Right hindlimb (tissue), 1 donor: ENCODE results near the gene PPM1F.

ENCODE experiments used
- DNase-seq: peaks from one replicate; pipeline ENCODE4 v3.0.0-alpha.2; 2018

Gene PPM1F

DNA sequence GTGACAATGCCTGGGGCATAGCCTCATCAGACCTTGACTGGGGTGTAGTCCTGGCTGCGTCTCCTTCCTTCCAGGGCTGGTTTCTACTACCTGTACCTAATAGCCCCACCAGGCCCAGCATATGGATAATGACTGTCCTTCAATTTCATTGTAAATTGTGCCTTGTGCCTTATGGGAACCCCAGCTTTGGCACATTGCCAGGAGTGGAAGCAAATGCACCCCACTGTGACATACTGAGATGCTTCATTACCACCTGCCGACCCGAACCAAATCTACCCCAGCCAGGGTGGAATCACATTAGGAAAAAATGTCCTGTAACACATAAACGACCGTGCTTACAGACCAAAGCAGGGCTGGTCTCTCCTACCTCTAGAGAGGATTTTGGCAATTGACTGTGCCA, 22.6 kb upstream of the PPM1F start:
- DNase-seq = no peak

DNA sequence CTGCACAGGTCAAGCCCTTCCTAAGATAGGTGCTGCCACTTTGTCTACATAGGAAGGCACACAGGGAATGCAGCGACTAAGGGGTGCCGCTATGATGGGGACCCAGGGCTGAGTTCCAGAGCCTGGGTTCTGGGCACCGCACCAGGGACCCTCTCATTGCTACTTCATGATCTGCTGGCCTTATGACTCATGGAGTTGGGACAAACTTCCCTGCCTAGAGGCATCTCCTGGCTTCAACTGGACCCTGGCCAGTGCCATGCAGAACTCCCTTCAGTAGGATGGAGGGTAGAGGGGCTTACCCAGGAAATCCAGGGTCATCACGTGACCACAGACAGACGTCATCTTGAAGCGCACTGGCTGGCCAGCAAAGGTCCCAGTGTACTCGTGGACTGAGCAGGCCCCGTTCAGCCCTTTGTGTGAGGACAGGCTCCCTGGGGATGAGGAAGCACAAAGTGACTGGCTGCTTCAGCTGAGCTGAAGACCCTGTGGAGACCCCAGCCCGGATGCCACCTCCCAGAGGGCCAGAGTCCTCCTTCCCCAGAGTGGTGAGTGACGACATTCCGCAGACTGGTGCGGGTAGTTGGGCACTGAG, 21.5 kb upstream of the PPM1F start:
- no peak for DNase-seq

DNA sequence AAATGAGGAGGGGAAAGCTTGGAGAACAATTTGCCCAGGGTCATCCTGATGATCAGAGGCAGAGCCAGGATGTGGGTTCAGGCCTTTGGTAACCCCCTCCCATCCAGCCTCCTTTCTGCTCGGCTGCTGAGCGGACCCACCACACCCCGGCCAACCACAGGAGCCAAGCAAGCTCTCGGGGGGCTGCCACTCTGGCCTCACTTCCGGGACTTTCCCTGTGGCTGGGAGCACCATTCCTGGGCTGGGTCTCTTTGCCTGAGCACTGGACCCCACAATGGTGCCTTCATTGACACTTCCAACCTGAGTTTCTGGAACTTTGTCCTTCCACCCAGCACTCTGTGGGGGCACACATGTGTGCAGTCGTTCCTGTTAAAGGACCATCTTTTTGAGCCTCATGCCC, 20.2 kb upstream of the PPM1F start:
- DNase-seq = no peak

DNA sequence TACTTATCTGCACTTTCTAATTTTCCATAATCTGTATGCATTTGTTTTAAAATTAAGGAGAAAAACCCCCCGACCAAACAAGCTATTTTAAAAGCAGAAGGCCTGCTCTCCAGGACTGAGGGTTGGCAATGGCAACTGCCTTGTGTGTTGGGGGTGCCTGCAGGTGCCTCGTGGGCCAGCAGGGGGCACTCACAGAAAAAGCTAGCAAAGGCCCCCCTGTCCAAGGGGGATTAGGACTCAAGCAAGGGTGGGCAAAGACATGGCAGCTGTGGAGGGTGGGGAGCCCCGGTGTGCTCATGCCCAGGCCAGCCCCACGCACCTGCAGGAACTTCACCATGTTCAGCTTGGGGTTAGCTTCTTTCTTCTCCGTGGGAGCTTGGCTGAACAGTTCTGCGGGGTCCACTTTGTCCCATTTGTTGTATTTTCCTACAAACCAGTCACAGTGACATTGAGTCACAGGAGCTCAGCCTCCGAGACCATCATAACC, 19.7 kb upstream of the PPM1F start:
- peak; percentile 51 for DNase-seq

DNA sequence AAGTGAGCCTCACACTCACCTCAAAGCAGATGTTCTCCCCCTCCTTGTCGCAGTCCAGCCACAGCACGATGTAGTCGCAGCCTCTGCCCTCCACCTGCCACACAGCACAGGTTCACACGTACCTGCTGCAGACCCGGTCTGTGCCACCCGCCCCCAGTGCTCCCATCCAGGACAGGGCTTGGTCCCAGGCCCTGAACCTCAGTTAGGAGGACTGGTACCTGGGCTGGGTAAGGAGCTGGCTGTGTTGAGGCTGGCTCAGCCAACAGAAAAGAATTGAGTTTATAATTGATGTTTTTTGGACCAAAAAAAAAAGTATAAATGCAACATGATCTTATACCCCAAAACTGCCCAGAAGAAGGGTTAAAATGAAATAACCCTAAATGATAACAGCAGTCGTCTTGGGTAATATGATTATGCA, 19.2 kb upstream of the PPM1F start:
- peak; percentile 16 for DNase-seq

DNA sequence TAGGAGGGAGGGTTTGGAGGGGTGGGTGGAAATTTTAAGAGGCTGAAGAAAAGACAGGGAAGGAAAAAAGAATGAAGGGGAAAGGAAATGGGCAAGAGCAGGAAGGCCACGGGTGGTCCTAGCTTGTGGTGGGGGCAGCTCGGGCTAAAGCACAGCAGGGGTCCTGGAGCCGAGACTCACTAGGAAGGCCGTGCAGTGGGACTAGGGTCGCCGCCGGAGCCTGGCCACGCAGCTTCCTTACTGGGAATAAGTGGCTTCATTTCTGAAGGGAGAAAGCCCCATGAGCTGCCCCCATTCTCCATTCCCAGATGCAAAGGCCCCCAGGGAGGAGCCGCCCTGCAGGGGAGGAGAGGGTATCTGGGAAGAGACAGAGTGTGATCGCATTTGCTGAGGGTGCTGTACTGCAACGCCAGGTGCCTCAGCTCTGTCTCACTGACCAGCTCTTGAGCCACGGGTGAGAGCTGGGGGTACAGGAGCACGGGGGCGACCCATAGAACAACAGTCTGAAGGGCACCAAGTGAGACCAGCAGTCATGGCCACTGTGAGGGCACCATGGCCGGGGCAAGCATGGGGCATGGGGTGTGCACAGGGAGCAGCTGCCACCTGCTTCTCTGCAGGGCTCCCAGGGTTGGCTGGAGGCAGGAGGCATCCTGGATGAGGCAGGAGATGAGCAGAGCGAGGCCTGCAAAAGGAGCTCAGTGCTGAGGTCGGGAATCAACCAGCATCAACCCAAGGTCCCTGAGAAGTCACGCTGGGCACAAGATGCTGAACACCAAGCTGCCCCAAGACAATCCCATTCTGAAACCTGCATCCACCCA, 18.4 kb upstream of the PPM1F start:
- DNase-seq = no peak

DNA sequence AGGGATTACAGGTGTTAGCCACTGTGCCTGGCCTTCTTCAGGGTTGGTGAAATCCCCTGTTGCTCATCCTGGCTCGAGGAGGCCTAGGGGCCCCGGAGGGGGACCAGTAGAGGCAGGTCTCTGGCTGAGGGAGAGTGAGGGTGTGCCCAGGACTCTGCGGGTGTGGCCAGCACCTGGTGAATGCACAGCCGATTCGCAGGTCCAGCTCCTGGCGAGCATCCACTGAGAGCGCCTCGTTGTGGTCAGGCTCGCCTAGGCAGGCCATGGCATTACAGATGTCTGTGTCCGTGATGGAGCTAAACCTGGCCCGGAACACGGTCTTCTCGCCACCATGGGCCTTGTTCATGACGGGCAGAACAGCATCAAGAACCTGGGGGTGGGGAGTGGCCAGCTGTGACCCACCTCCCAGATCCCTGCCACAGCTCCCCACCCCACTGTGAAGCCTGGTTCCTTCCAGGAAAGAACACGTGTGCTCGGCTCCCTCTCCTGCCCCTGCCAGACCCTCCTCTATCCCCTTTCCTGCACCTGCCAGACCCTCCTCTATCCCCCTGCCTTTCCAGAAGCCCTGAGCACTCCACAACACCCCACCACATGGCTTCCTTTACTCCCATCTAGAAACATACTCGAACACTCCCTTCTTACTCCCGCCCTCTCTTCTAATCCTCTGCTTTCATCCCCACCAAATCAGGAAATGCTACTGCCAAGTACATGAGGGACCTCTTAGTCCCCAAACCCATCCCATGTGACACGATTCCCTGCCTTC, 17.6 kb upstream of the PPM1F start:
- no peak for DNase-seq

DNA sequence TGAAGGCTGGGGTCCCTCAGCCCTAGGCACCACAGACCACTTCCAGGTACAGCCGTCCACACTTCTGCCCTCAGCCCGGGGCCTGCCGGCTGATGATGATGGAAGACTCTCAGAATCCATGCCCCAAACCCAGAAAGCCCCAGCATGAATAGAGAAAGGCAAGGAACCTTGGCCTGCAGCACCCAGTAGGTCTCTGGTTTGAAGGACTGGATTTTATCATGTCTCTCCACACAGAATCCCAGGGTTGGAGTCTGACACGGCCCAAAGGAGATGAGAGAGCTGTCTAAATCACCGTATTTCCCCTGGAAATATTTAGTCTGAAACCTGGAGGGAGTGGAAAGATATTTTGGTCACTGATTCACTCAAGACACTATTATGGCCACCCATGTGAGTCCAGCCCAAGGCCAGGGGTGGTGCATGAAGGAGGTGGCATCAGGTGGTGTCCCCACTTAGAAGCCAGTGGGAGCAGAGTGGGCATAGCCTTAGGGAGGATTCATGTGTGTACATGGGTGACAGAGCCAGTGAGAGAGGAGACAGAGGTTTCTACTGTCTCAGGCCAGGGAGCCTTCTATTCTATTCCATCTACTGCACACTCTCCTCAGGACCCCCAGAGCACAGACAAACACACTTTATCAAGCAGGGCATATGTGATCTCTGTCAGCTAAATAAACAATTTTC, 15.9 kb upstream of the PPM1F start:
- no peak for DNase-seq

DNA sequence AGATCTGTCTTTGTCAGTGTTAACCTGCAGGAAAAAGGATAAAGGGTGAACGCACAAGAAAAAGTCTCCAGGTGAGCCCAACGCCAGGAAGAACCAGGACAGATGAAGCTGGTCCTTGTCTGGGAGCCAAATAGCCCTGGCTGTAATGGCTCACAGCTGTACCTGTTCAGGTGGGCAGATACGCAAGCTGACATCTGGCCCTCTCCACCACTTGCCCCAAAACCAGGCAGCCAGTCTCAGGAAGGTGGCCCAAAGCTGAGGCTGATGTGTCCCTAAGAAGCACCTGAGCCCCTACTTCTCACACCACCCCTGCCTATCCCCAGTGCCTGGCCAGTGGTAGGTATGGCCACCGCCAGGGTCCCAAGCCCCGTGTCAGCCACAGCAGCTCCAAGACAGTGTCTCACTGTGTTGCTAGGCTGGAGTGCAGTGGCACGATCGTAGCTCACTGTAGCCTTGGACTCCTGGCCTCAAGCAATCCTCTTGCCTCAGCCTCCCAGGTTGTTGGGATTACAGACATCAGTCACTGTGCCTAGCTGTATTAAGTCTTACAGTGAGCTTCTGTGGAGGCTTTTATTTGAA, 15.1 kb upstream of the PPM1F start:
- no peak for DNase-seq

DNA sequence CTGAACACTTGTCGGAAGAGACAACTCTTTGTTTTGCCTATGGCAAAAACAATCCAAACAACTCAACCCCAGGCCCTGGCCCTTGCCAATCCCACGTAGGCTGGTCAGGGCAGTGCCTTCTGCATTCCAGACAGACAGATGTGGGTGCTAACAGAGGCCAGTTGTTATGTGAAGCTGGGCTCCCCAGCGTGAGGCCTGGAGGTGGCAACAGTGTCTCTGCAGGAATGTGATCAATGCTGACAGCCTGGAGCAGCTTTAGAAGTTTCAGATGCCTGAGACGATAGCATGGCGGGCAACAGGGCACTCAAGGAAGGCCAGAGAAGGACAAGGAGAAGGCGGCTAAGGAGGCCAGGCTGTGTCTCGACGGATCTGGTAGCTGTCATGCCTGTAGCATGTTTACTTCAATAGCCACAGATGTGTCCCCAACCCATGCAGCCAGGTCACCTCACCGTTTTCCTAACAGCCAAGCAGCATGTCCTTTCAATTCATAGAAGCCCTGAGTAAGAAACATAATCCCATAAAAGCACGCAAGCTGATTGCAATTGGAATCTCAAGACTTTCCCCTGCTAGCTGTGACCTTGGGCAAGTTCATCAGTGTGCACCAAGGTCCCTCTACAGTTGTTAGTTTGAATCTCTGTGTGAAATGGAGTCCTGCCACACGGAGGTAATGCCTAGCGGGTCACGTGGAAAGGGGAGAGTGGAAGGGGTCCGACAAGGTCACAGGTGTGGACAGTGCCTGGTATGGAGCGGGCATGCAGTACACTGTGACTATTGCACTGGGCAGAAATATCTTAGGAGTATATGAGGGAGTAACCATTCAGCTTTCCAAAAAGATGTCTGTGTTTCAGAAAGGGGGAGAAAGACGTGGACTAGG, 14.2 kb upstream of the PPM1F start:
- no peak for DNase-seq

DNA sequence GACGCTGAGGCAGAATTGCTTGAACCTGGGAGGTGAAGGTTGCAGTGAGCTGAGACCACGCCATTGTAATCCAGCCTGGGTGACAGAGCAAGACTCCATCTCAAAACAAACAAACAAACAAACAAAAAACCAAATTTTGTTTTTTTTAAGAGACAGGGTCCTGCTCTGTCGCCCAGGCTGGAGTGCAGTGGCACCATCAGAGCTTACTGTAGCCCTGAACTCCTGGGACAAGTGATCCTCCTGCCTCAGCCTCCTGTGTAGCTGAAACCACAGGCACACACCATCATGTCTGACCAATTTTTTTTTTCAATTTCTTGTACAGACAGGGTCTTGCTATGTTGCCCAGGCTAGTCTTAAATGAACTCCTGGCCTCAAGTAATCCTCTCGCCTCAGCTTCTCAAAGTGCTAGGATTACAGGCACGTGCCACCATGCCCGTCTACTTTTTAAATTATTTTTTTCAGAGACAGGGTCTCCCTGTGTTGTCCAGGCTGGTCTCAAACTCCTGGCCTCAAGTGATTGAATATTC, 13.2 kb upstream of the PPM1F start:
- no peak for DNase-seq

DNA sequence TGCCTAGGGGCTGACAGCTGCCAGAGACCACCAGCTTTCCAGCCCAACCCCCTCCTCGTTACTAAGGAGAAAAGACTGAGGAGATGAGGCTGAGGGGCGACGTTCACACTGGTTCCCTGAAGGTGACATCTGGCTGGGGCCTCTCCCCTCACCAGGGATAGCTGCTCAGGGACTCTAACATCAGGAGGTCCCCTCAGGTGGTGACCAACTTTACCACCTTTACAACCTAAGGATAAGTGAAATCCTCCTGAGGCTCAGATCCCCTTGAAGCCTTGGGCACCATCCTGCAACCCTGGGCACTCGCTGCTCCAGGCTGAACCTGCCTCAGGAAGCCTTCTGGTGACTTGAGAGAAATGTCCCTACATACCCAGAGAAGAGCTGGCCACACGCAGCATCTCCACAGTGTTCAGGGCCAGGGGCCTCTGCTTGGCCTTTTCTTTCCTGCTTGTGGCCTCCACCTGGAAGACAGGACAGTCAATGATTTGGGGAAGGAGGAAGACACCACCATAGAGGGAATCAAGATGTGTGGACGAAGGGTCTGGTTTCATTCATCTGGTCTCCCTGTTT, 12.4 kb upstream of the PPM1F start:
- no peak for DNase-seq

DNA sequence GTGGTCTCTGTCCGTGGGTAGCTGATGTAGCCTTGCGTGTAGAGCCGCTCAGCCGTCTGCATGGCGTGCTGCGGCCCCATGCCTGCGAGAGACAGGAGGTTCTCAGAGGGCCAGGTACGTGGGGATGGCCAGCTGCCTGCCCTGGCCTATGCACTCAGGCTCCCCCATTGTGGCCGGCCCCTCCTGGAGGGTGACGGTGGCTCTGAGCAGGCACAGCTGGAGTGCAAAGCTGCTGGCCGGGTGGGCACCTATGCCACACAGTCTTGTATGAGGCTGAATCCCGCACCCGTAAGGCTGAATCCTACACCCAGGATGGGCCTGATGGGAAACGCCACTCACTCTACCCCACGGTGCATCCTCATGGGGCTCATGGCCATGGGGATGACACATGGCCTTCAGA, 11.6 kb upstream of the PPM1F start:
- no peak for DNase-seq

DNA sequence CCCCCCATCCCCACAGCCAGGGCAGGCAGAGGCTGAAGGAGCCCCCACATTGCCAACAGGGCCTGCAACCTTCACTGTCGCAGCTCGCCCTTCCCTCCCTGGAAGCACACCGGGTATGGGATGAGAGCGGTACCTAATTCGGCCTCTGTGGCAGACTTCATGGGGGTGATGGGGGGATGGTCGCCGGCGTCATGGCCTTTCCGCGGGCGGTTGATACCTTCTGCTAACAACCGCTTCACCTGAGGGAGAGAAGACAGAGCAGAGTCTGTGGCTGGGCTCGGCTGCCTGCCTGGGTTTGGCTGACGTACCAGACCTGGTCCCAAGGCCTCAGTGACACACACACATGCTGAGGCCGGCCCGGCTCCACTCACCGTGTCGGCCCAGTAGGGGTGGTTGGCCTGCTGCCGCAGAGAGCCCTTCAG, 11.2 kb upstream of the PPM1F start:
- DNase-seq = no peak

DNA sequence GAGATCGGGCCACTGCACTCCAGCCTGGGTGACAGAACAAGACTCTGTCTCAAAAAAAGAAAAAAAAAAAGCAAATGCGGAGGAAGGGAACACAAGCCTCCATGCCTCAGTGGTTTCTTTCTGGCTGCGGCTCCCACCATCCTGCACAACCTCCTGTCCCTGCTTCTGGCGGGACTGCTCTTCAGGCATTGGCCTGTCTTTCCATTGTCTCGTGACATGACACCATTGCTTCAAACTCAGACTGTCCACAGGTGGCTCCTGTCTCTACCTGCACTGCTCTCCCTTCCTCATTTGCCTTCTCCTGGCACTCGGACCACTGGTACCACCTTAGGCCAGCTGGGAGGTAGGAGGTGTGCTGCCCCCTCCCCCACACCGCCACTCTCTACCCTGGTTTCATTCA, 10.6 kb upstream of the PPM1F start:
- DNase-seq = no peak

DNA sequence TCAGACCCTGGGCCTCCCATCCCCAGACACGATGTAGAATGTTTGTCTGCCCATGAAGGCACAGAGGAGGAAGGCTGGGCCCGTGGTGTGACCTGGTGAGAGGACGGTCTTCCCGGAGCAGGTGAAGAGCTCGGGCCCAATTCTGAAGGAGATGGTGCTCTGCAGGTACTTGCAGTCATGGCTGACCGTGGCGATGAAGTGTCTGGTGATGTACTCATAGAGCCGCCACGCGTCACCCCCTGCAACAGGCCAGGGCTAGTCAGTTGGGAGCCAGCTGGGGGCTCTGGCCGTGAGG, 10.0 kb upstream of the PPM1F start:
- no peak for DNase-seq

DNA sequence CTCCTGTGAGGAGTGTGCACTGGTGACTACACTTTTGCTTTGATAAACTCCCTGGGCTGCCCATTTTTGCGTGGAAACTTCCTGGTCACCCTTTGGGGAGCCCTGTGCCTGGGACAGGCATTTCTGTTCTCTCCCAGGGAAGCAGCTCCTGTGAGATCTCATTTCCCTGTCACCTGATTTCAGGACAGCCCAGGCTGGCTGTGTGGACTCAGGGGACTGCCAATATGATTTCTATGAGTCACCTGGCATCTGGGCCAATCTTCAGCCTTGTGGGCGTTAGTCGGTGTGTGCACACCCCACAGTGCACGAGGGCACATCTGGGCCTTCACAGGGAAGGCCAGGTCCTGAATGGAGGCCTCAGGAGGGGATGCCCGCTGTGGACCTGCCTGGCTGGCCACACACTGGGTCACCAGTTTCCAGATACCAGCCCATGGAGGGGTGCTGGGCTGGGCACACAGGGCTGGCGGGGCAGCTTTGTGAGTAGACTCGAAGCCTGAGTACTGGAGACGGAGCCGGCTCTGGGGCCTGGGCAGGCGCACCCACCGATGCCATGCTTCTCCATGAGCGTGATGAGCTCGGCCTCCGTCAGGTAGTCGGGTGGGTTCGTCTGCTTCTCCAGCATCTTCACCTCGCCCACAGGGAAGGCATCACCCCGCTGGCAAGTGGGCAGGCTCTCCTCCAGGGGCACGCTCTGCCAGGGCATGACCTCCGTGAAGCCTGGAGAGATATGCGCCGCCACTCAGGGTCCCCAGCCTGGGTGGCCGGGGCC, 9.4 kb upstream of the PPM1F start:
- no peak for DNase-seq

DNA sequence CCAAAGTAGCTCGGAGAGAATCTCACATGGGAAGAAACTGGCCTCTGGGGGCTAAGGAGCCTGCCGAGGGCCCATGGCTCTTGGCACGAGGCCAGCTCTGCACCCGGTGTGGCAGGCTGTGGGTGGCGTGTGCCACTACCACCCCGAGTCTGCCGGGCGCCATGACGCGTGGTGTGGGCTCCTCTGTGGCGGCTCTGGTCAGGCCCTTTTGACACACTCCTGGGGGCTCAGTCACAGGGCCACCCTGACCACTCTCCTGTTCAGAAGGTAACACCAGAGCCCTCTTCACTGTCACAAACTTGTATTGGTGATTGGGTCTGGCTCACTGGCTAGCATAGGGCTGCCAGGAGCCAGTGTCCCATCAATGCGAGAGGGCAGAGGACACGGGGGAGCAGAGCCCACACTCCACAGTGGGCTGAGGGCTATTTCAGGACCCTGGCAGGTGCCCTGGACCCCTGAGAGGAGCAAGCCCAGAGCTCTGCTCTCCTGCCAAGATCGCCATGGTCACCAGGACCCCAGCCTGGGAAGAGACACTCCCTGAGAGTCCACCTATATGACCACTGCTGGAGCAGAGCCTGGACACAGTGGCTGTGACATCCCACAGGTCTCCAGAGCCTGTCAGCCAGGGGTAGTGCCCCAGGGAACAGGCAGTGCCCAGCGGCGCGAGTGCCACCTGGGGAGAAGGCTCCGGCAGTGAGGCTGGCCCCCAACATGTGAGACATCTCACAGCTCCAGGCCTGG, 8.6 kb upstream of the PPM1F start:
- DNase-seq = peak; percentile 22

DNA sequence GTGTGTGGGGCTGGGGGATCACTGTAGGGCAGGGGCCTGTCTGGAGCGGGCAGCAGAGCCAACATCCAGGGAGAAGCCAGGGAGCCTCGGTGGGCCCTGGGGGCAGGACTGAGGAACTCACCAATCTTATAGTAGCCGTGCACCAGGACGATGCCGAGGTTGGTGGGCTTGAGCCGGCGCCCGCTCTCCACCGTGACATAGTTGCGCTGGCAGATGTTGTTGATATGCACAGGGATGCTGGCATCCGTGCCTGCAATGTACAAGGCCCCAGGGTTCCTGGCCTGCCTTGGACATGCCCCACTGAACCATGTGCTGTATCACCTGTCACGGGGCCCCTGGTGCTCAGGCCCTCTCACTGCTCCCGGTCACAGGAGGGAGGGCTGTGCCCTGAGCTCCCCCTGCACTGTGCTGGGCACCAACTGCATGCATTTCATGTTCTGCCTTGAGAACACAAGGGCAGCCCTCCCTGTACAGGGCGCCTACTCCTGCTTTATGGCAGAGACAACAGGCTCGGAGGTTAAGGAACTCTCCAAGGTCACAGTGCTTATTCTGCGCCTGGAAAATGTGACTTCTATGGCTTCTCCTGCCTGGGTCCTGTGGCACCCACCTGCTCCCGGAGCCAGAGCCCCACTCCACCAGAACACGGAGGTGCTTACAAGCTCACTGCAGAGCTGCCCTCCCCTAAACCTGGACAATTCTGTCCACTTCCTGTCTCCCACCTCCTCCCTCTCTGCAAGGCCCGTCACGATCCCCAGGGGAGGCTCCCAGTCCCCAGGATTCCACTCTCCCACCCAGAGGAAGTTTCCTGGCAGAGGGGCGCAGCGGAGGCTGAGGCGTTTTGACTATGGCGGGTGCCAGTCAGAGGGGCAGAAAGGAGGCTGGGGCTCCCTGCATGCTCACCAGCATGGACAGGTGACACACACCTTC, 7.8 kb upstream of the PPM1F start:
- DNase-seq = peak; percentile 16
